Kasumi-1 (cell line): Measurements from ENCODE around the gene P2RX2.

Experiments
- DNase-seq, 2 experiments: peaks; one replicate each; lab custom pipeline; 2025; lab: John Stamatoyannopoulos, UW

P2RX2 gene

GRCh38 chr12:132638541-132639408, 20.2 kb downstream of the P2RX2 start:
- DNase-seq: peak; percentile 44 to 61

- DNase-seq: no peak
Measured at GRCh38 chr12:132639956-132640520, 21.5 kb downstream of the P2RX2 start.

- no peak for DNase-seq
Measured at GRCh38 chr12:132640936-132641335, 22.4 kb downstream of the P2RX2 start.

GRCh38 chr12:132641811-132642650, 23.5 kb downstream of the P2RX2 start:
- DNase-seq: no peak

- DNase-seq: no peak
Measured at GRCh38 chr12:132642846-132643835, 24.6 kb downstream of the P2RX2 start.

GRCh38 chr12:132646850-132647249, 28.3 kb downstream of the P2RX2 start:
- no peak for DNase-seq

- no peak for DNase-seq
Measured at GRCh38 chr12:132647858-132648257, 29.3 kb downstream of the P2RX2 start.

- DNase-seq: no peak
Measured at GRCh38 chr12:132648616-132649225, 30.1 kb downstream of the P2RX2 start.

GRCh38 chr12:132649226-132649945, 30.8 kb downstream of the P2RX2 start:
- no peak for DNase-seq

- DNase-seq: peak; percentile 72 to 100
Measured at GRCh38 chr12:132651444-132652100, 33.0 kb downstream of the P2RX2 start.

- DNase-seq: no peak
Measured at GRCh38 chr12:132653567-132654290, 35.2 kb downstream of the P2RX2 start.

- DNase-seq: peak in 1 of 2 experiments; percentile 17
Measured at GRCh38 chr12:132657004-132657727, 38.6 kb downstream of the P2RX2 start.

- DNase-seq: peak; percentile 88 to 90
Measured at GRCh38 chr12:132658149-132658894, 39.7 kb downstream of the P2RX2 start.

GRCh38 chr12:132659146-132659545, 40.6 kb downstream of the P2RX2 start:
- DNase-seq: no peak

- DNase-seq: peak; percentile 56 to 74
Measured at GRCh38 chr12:132660052-132660451, 41.5 kb downstream of the P2RX2 start.

- no peak for DNase-seq
Measured at GRCh38 chr12:132660996-132661395, 42.4 kb downstream of the P2RX2 start.

GRCh38 chr12:132661972-132662371, 43.4 kb downstream of the P2RX2 start:
- no peak for DNase-seq
